Large intestine (tissue), 3 donors: ENCODE data around the gene NKX1-2. TPM values are rescaled to one million over a fixed set of nuclear protein-coding genes. Genes with fewer than 3 reads are reported as not detected.
"Not testable (repeated sequence)": the region's sequence is repeated elsewhere in the genome, so short reads cannot be mapped to it uniquely, and the experiment has no call there.

Source experiments
- DNase-seq, 2 donors: peaks; one replicate each; pipeline versions ENCODE4 v3.0.0 to v3.0.0-alpha.2; 2013
- H3K27ac ChIP-seq: one replicate; pipeline ENCODE4 v1.5.1; 2013; ENCODE audit warnings: low read length
- H3K27me3 ChIP-seq: 2 replicates; pipeline ENCODE4 v1.6.1; 2013; ENCODE audit warnings: low read length; ENCODE audit not compliant: control insufficient read depth, insufficient read depth
- H3K36me3 ChIP-seq: 2 replicates; pipeline ENCODE4 v1.6.1; 2013; ENCODE audit warnings: low read length; ENCODE audit not compliant: control insufficient read depth, insufficient read depth
- H3K4me1 ChIP-seq: one replicate; pipeline ENCODE4 v1.6.1; 2013; ENCODE audit warnings: low read length; ENCODE audit not compliant: control insufficient read depth, insufficient read depth
- H3K4me3 ChIP-seq: one replicate; pipeline ENCODE4 v1.5.1; 2013; ENCODE audit warnings: low read length
- H3K9me3 ChIP-seq: one replicate; pipeline ENCODE4 v1.6.1; 2013; ENCODE audit warnings: mild to moderate bottlenecking, low read depth, low read length, moderate library complexity; ENCODE audit not compliant: control insufficient read depth
- WGBS: methylation state at CpG from one replicate; pipeline ENCODE4 v1.1.5; 2013; ENCODE audit warnings: low lambda C conversion rate; ENCODE audit not compliant: insufficient coverage; 5-methylcytosine and 5-hydroxymethylcytosine counted together
- polyA plus RNA-seq: library from polyadenylated mRNA; unstranded; fragments of 120-200 nt; gene quantifications from one replicate; pipeline ENCODE4 v1.2.1, GENCODE V29; 2013

The NKX1-2 gene
- polyA plus RNA-seq, 1 donor = 7.7 TPM

- Histone ChIP-seq H3K27ac (no peak overlapping the region), H3K27me3 (peaks cover 54% of the 10 kb centered on the region), H3K4me1 (peaks cover 5% of the 10 kb centered on the region), H3K9me3 (no peaks in the 10 kb centered on the region), H3K4me3 (no peak overlapping the region), H3K36me3 (no peaks in the 10 kb centered on the region)
- no CpG with 5 or more reads among the region's 8 CpGs for WGBS
- no peak for DNase-seq
Observed at GRCh38 chr10:124453960-124454610, 4.2 kb upstream of the NKX1-2 start.

GRCh38 chr10:124451276-124451675, 1.4 kb upstream of the NKX1-2 start:
- Histone ChIP-seq H3K4me1 (peaks cover 15% of the 10 kb centered on the region), H3K9me3 (no peaks in the 10 kb centered on the region), H3K27ac (no peak overlapping the region), H3K36me3 (no peaks in the 10 kb centered on the region), H3K4me3 (no peak overlapping the region), H3K27me3 (peaks cover 80% of the 10 kb centered on the region)
- WGBS = no CpG with 5 or more reads among the region's 6 CpGs
- no peak for DNase-seq

DNA sequence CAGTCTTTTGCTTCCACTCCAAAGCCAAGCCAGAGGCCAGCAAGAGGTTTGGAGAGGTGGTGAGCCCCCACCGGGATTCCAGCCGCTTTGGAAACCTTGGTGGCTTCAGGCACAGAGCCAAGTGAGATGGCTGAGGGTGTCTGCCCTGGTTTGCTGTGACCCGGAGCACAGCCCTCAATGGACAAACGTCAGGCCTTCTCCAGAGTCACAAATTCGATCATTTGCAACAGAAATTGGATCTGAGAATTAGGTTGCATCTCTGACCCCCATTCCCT, 885 bp upstream of the NKX1-2 start:
- Histone ChIP-seq H3K4me1 (peaks cover 15% of the 10 kb centered on the region), H3K27me3 (peaks cover 79% of the 10 kb centered on the region), H3K9me3 (no peaks in the 10 kb centered on the region), H3K4me3 (no peak overlapping the region), H3K36me3 (no peaks in the 10 kb centered on the region), H3K27ac (no peak overlapping the region)
- DNase-seq = no peak
- WGBS = no CpG with 5 or more reads among the region's 5 CpGs

GRCh38 chr10:124449170-124450011, 444 bp downstream of the NKX1-2 start:
- no peaks in the 10 kb centered on the region for H3K36me3 ChIP-seq
- peaks cover 72% of the 10 kb centered on the region for H3K27me3 ChIP-seq
- H3K27ac ChIP-seq = no peak overlapping the region
- H3K4me1 ChIP-seq = peaks cover 24% of the 10 kb centered on the region
- WGBS = no CpG with 5 or more reads among the region's 59 CpGs
- H3K9me3 ChIP-seq = no peaks in the 10 kb centered on the region
- DNase-seq = peak in 1 of 2 donors; percentile 62
- H3K4me3 ChIP-seq = peak overlapping the region; percentile 64

GRCh38 chr10:124448696-124449169, 1.1 kb downstream of the NKX1-2 start:
- H3K9me3 ChIP-seq = no peaks in the 10 kb centered on the region
- peak overlapping the region; percentile 64 for H3K4me3 ChIP-seq
- DNase-seq = no peak
- no peak overlapping the region for H3K27ac ChIP-seq
- H3K27me3 ChIP-seq = peaks cover 69% of the 10 kb centered on the region
- no peaks in the 10 kb centered on the region for H3K36me3 ChIP-seq
- whole genome bisulfite sequencing = no CpG with 5 or more reads among the region's 26 CpGs
- H3K4me1 ChIP-seq = peaks cover 29% of the 10 kb centered on the region

DNA sequence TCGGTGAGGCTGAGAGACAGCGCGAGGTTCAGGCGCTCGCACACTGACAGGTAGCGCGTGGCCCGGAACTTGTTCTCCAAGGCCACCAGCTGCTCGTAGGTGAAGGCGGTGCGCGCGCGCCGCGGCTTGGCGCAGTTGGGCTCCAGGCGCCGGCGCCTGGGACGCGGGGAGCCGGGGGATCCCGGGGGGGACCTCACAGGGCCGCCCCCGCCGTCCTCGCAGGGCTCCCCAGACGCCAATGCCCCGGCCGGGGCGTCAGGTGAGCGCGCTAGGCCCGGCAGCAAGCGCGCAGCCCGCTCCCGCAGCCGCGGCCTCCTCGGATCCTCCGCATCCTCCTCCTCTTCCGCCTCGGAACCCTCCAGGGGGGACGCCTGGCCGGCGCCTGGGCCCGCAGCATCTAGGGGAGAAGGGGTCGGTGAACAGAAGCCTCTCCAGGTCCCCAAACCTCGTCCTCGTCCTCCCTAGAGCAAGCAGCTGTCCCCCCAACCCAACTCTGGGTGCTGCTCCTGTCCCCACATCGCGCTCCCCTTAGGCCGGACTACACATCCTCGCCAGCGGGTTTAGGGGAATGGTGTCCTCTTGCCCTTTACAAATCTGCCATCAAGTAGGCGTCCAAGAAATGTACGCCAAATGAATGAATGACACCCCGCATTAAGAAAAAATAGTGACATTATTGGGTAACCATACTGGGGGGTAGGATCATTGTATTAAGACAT, 1.9 kb downstream of the NKX1-2 start:
- peaks cover 29% of the 10 kb centered on the region for H3K4me1 ChIP-seq
- H3K27me3 ChIP-seq = peaks cover 63% of the 10 kb centered on the region
- WGBS = no CpG with 5 or more reads among the region's 60 CpGs

DNA sequence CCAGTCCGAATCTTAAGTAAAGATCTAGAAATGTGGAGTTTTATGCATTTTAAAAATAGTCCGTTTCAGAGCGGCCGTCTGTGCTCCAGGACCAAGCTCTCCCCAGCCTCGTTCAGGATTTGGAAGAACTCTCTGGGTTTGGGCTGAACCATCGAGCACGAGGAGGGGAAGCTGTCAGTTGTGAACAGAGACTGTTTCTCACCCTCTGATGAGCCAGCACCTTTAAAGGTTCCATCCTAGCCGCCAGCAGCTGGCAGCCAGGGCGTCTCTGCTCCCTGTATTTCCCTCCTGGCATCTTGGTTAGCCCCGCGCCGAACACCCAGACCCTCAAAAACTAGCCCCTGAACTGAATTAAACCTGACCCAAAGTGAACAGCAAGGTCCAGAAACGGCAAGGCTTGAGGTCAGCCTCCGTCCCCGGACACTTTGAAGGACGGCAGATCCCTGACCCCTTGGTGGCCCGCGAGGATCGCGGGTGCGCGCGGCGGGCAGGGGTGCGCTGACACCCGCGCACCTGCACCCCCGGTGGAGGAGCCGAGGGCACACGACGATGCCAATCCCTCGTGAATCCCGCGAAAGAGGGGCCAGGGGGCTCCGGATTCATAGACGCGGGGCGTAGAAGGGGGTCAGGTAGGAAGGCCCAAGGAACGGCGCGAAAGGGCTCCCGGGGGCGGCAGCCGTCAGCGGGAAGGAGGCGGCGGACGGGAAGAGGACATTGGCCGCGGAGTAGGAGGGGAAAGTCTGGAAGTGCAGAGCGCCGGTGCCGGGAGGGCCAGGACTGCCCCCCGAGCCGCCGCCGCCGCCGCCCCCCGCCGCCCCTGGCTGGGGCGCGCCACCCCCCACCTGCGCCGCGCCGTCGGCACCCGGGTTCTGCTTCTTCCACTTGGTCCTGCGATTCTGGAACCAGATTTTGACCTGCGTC, 2.7 kb downstream of the NKX1-2 start:
- peak overlapping the region; percentile 53 for H3K4me3 ChIP-seq
- no peaks in the 10 kb centered on the region for H3K36me3 ChIP-seq
- peaks cover 29% of the 10 kb centered on the region for H3K4me1 ChIP-seq
- H3K27me3 ChIP-seq = peaks cover 57% of the 10 kb centered on the region
- no peak overlapping the region for H3K27ac ChIP-seq
- no peaks in the 10 kb centered on the region for H3K9me3 ChIP-seq
- DNase-seq = no peak
- no CpG with 5 or more reads among the region's 71 CpGs for WGBS

More for the DNA sequence above, 1.9 kb downstream of the NKX1-2 start:
- no peaks in the 10 kb centered on the region for H3K36me3 ChIP-seq
- H3K4me3 ChIP-seq = peak overlapping the region; percentile 64
- no peaks in the 10 kb centered on the region for H3K9me3 ChIP-seq
- DNase-seq = peak in 1 of 2 donors; percentile 74
- no peak overlapping the region for H3K27ac ChIP-seq

- not testable (repeated sequence) for DNase-seq, H3K36me3 ChIP-seq, H3K27me3 ChIP-seq, H3K9me3 ChIP-seq, H3K27ac ChIP-seq, H3K4me3 ChIP-seq
- H3K4me1 ChIP-seq = peaks cover 13% of the 10 kb centered on the region
- WGBS = no CpG with 5 or more reads among the region's 5 CpGs
Observed at GRCh38 chr10:124441694-124442093, 8.1 kb downstream of the NKX1-2 start.

DNA sequence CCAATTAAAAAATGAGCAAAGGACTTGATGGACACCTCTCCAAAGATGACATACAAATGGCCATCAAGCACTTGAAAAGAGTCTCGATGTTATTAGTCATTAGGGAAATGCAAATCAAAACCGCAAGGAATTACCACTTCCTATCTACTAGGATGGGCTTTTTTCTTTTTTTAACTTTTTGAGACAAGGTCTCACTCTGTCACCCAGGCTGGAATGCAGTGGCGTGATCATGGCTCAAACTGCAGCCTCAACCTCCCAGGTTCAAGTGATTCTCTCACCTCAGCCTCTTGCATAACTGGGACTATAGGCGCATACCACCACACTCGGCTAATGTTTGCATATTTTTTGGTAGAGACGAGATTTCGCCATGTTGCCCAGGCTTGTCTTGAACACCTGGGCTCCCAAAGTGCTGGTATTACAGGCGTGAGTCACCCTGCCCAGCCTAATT, 13.6 kb downstream of the NKX1-2 start:
- Histone ChIP-seq H3K36me3 (no peaks in the 10 kb centered on the region), H3K4me3 (no peak overlapping the region), H3K27ac (no peak overlapping the region), H3K27me3 (no peaks in the 10 kb centered on the region), H3K9me3 (no peaks in the 10 kb centered on the region), H3K4me1 (peaks cover 13% of the 10 kb centered on the region)
- no peak for DNase-seq
- no CpG with 5 or more reads among the region's 8 CpGs for WGBS
